ENCODE measurements around the gene PDLIM1.

The PDLIM1 gene

GRCh38 chr10:95275726-95276366 lies 15.0 kb downstream of the PDLIM1 start:
- no peak for DNase-seq (ENCODE audit: low spot score)
- in situ Hi-C loops (cut with MboI; ENCODE audit: low sequenced_read_pairs, unreplicated experiment) = no loop called here
- TF ChIP-seq, protein P1, sequence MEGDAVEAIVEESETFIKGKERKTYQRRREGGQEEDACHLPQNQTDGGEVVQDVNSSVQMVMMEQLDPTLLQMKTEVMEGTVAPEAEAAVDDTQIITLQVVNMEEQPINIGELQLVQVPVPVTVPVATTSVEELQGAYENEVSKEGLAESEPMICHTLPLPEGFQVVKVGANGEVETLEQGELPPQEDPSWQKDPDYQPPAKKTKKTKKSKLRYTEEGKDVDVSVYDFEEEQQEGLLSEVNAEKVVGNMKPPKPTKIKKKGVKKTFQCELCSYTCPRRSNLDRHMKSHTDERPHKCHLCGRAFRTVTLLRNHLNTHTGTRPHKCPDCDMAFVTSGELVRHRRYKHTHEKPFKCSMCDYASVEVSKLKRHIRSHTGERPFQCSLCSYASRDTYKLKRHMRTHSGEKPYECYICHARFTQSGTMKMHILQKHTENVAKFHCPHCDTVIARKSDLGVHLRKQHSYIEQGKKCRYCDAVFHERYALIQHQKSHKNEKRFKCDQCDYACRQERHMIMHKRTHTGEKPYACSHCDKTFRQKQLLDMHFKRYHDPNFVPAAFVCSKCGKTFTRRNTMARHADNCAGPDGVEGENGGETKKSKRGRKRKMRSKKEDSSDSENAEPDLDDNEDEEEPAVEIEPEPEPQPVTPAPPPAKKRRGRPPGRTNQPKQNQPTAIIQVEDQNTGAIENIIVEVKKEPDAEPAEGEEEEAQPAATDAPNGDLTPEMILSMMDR (IDR thresholded peaks at IDR 0.05; ENCODE audit: borderline replicate concordance, control extremely low read depth, extremely low read depth, insufficient read depth, missing control alignments) = no peak

- no peak for DNase-seq (ENCODE audit: low spot score)
- TF ChIP-seq, protein P1 (IDR thresholded peaks at IDR 0.05; ENCODE audit: borderline replicate concordance, control extremely low read depth, extremely low read depth, insufficient read depth, missing control alignments) = no peak
- in situ Hi-C loops (cut with MboI; ENCODE audit: low sequenced_read_pairs, unreplicated experiment) = no loop called here
These were observed 17.1 kb downstream of the PDLIM1 start for GRCh38 chr10:95273393-95274312.

DNA sequence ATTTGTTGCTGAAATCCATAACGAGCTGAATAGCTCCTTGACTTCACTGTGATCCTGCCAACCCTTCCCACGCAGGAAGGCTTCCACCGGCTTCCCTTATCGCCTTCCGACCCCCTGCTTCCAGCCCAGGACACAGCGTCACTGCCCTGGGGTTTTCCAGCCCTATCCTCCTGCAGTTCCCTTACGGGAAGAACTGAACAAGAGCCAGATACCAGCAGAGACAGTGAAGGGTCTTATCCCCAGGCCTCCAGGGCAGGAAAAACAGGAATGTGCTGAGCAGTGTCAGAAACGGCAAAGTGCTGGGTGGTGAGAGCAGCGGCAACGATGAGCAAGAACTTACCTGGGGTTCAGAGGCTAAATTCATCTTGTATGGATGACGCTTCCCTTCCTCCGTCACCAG lies 22.4 kb downstream of the PDLIM1 start:
- in situ Hi-C loops (cut with MboI; ENCODE audit: low sequenced_read_pairs, unreplicated experiment) = no loop called here
- TF ChIP-seq, protein P1 (IDR thresholded peaks at IDR 0.05; ENCODE audit: borderline replicate concordance, control extremely low read depth, extremely low read depth, insufficient read depth, missing control alignments) = no peak
- no peak for DNase-seq (ENCODE audit: low spot score)

- DNase-seq (ENCODE audit: low spot score) = no peak
- TF ChIP-seq, protein P1 (IDR thresholded peaks at IDR 0.05; ENCODE audit: borderline replicate concordance, control extremely low read depth, extremely low read depth, insufficient read depth, missing control alignments) = no peak
- in situ Hi-C loops (cut with MboI; ENCODE audit: low sequenced_read_pairs, unreplicated experiment) = no loop called here
These were observed 23.6 kb downstream of the PDLIM1 start for GRCh38 chr10:95267251-95267650.

DNA sequence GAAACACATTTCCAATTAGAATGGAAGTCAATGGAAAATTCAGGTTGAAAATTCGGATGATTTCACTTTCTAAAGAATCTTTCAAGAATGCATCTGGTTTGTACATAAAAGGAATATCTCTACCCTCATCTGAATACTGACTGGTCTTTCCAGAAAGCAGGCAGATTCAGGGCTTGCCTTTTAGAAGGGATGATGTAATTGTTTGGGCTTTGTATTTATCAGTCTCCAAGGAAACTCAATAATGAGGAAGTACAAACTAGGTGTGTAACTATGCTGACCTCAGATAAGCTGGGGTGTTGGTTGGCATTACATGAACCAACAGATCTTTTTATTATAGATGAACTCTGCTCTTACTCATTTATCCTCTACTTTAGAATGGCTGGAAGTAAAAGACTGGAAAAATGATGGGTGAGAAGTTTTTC lies 24.1 kb downstream of the PDLIM1 start:
- TF ChIP-seq, protein P1 (IDR thresholded peaks at IDR 0.05; ENCODE audit: borderline replicate concordance, control extremely low read depth, extremely low read depth, insufficient read depth, missing control alignments) = no peak
- DNase-seq (ENCODE audit: low spot score) = peak; percentile 80
- in situ Hi-C loops (cut with MboI; ENCODE audit: low sequenced_read_pairs, unreplicated experiment) = no loop called here

- in situ Hi-C loops (cut with MboI; ENCODE audit: low sequenced_read_pairs, unreplicated experiment) = no loop called here
- TF ChIP-seq, protein P1 (IDR thresholded peaks at IDR 0.05; ENCODE audit: borderline replicate concordance, control extremely low read depth, extremely low read depth, insufficient read depth, missing control alignments) = no peak
- no peak for DNase-seq (ENCODE audit: low spot score)
These were observed 25.2 kb downstream of the PDLIM1 start for GRCh38 chr10:95265572-95265971.
